ENCODE measurements around the gene PITX2.

Gene PITX2

DNA sequence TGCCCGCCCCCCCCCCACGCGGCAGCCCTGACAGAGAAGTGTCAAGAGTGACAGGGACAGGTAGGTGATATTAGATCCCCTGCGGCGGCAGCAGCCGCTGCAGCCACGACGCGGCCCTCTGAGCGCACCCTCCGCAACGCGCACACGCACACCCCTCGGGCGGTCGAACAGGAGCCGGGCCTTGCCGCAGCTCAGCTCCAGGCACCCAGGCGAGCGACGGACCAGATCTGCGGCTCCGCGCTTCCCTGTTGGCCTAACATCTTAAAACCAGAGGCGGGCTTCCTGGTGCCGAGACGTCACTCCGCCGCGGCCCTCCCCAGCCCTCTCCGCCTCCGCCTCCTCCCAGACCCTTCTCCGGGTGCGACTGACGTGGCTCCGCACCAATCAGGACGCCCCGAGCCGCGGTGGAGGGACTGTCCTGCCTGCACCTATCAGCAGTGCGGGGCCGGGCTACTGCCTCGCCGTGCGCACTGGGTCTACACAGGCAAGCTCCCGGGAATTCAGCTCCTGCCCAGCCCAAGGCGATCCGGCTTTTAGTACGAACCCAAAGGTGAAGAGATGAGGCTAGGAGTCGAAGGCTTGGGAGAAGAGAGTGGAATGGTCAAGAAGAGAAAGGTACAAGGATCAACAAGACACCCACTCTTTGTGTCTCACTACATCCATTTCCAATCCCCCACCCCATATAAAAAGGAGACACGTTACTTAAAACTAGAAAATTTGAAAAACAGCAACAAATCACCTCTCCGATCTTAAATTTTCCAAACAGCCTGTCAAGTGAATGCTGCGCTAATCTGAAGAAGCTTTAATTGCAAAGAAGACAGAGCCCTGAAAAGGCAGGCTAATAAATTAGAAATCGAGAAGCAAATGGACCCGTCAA lies at the start of gene PITX2:
PITX2 (minus strand) TSS at position 237 of the 877 bp plus-strand sequence. CDS start 617 bp downstream, outside the sequence.
- no peak for DNase-seq

DNA sequence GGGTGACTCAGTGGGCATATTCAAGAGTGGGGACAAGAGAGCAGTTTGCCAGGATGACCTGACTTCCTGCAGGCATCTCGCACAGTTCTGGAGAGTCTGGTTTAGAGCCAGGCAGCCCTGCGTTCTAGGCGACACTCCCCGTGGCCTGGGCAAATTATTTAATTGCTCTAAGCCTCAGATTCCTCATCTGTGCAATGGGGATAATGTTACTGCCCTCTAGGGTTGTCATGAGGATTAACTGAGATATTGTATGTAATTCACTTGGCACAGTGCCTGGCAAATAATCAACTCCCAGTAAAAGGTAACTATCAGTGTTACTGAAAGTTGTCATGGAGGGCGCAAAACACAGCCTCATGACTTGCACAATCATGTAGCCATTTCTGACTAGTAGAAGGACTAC lies 48.8 kb upstream of the PITX2 start:
- DNase-seq: no peak

DNA sequence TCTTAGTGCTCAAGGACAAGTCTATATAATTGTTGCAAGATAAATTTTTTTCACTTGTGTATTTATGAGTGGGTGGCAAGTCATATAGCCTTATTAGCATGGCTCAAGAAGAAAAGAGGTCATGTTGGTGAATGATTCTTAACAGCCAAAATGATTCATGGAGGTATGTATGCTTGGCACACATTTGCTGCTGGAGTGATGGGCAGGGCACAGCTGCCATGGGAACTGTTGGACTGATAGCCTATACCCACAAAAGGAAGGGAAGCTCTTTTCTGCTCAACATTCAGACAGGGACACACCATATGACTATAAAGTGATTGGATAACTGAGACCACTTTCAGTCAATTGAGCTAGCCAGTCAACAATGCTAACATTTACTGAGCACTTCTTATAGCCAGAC lies 46.8 kb upstream of the PITX2 start:
- no peak for DNase-seq

DNA sequence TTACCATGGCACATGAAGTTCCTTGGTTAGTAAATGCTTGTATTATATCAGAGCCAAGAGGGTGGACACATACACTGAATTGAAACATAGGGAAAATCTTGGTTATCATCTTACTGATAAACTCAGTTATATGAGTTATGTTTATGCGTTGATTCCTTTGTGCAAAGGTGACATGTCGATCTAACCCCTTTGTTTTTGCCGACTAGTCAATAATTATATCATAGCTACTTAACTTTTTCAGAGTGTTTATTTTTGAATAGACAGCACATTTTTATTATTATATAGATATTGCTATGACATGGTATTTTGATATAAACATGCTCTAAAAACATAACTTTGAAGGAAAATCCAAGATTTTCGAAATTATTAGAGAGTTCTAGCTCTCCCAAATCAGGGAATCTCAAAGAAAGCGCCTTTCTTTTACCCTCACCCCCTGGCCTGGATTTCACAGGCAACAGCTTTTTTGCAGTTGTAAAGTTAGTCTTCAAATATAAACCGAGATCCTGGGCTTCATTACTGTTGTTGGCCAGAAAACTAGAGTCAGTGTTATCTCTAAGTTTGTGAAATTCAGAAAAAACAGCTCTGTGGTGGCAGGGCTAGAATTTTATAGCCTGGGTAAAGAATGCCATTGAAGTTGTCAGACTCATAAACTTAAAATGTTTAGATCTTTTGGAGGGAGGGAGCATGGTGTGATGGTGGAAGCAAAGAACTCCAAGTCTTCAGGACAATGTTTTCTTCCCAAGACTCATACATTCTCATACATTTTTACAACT lies 45.8 kb upstream of the PITX2 start:
- DNase-seq: no peak

DNA sequence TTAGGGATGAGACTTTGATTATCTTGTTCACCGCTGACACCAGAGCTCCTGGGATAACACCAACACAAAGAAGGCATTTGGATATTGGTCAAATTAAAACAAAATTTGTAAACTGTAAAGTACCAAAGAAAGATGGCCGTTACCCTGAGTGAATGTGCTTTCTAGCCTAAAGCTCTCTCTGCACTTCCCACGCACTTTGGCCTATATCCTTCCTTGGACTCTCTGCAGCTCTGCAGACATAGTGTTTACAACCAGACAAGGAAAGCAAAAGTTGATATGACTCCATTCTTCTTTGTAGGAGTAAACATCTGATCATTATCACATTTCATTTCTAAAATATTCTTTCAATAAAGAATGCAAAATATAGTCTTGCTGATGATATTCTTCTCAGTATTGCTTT lies 44.8 kb upstream of the PITX2 start:
- no peak for DNase-seq

DNA sequence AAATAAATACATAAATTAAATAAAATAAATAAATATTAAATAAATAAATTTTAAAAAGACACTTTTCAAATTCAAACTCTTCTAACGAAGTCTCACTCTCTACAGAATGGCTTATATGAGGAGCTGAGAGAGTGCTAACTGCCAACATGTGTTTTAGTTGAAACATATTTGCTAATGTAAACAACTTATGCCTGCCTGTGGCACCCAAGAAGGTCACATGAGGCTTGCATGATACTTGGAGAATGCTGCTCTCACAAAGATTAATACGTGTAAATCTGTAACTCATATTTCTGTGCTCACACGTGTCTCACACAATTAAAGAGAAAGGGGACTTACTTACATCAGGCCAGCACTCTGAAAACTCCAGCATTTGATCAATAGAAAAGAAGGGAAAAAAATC lies 43.2 kb upstream of the PITX2 start:
- DNase-seq: no peak

DNA sequence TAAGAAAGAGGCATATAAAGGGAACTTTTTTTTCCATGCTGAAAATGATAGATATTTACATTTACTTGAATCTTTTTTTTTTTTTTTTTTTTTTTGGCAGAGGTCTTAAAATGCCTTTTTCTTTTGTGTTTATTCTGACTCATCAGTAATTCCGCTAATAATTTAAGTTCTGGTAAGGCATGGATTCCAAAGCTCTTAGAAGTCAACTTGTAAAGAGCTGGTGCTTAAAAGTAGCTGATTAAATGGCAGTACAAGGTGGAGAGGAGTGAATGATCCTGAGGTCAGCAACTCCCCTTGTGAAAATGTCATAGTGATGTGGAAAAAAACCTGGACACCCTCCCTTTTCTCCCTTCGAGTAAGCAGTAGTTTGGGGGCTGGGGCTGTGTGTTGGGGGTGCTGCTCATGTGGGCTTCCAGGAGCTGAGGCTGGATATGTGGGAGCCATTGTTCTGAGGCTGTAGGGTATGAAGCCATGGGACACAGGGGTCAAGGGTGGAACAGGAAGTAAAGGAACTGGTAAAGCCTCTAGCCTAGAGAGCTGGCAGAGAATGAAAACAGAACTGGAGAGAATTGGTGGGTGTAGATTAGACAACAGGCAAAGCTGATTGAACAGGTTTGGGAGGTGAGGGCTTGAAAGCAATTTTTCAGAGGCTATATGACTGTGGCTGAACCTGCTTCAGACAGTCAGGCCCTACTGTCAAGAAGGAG lies 41.0 kb upstream of the PITX2 start:
- no peak for DNase-seq

DNA sequence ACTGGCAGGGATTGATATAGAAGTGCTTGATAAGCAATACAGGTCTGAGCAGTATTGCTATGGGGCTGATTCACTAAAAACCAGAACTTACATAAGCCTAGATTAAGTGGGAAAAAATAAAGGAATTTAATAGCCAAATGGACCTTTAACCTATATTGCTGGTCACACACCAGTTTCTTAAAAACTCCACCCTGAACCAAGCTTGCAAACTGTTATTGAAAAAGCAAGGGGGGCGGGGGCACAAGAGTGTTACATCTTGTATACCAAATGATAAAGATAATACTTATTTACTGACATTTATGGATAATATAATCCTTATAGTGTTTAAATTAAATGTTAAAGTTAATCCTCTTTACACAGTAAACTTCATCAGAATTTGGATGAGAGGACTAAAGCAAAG lies 40.3 kb upstream of the PITX2 start:
- no peak for DNase-seq

DNA sequence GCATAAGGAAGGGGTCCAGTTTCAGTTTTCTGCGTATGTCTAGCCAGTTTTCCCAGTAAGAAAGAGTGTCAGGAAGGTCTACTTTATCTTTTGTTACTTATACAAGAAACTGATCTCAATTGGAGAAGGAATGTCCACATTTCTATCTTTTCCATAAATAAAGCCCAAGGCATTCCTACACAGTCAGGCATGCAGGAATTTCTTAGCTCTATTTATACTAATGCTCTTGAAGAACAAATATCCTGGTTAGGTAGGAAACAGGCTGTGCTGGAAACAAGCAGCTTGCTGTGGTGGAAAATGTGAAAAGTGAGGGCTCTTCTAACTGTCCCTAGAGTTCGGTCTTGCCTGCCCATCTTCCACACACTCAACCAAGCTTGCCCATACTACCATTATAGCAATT lies 37.9 kb upstream of the PITX2 start:
- DNase-seq: no peak

DNA sequence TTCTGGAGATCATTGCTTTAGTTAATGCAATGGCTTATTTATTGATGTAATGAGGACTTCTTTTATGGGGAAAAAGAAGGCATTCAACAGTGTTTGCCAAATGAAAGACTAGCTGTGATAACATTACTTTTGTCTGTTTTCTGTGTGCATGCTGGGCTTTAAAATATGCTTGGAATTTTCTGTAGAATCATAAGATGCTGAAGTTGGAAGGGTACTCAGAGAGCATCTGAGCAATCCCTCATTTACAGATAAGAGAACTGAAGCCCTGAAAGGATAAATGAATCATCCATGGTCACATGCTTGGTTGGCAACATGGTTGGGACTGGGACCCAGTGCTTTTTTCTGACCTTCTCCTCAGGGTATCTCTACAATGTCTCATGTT lies 31.4 kb upstream of the PITX2 start:
- DNase-seq: no peak

DNA sequence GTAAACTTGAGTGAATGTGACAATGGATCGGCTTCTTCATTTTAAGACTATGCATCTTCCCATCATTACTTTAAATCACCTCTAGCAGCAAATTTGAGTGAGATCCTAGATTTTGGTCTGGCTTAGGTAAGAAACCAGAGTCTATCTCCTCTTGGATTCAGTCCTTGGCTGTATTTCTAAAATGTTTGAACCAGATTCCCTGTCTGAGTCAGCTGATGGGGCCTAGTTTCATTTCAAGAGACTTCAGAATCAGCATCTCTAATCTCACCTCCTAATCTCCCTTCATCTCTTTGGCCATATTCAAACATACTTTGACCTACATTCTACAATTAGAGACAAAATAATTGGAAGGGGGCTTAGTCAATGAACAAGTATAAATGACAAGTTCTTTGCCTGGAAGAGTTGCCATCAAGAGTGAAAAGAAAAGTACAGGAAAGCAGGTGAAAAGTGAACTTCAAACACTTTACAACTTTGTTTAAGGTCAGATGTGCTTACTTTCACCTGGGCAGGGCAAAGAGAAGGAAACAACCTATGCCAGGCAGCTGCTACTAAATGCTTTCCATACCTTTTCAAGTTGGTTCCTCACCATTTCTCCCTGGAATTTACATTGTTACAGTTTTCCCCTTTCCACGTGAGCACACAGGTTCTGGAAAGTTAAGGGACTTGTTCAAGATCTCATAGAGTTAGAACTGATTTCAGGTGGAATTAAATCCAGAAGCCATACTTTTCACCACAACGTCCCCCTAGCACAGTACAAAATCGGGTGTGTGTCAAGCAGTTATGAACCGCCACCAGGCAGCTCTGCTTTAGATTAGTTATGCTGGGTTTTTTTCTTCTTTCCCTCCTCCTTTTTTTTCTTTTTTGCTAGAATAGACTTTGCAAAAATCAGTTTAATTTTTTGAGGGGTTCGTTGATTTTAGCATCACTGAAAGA lies 30.7 kb upstream of the PITX2 start:
- DNase-seq: no peak

DNA sequence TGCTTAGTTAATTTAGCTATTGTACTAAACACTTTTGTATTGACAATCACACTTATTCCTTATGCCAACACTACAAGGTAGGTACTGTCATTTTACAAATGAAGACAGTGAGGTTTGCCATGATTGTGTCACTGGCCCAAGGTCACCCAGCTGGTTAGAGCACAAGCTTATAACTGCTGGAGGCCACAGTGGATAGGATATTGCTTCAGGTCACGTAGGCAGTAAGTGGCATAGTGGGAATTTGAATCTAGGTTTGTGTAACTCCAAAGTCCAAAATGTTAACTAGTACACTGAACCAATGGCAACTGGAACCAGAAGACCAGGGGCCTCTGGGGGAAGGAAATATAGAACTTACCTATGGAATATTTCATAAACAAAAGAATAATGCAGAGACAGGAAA lies 21.1 kb upstream of the PITX2 start:
- DNase-seq: no peak

DNA sequence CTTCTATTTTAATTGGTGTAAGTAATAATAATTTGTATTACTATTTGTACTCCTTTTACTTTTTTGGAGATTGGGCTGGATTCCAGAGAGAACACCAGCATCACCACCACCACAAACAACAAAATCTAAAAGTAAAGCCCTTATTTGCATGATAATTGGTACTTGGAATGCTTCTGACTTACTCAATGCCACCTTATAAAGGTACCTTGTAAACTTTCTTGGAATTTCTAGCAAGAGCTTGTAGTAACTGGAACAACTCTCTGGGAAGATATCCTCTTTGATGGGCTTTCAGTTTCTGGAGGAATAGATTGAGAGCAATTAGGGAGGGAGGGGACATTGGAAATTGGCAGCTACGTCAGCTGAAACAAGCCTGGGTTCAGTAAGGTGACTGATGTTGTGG lies 20.2 kb upstream of the PITX2 start:
- DNase-seq: no peak

DNA sequence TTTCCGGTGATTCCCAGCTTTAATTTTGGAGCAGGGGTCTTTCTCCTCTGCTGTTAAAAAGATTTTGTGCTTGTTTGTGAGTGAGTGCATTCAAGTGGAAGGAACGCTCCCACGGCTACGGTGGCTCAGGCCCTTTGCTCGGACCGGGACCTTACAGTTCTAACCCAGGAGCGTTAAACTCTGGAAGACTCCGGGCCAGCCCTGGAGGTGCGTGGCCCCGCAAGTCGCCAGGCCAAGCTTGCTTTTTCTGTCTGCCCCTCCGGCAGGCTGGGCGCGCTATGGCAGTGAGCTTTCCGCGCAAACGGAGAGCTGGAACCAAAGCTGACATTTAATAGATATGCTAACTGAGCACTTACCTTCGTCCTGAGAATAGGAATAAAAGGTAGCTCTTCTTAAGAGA lies 18.3 kb upstream of the PITX2 start:
- no peak for DNase-seq

DNA sequence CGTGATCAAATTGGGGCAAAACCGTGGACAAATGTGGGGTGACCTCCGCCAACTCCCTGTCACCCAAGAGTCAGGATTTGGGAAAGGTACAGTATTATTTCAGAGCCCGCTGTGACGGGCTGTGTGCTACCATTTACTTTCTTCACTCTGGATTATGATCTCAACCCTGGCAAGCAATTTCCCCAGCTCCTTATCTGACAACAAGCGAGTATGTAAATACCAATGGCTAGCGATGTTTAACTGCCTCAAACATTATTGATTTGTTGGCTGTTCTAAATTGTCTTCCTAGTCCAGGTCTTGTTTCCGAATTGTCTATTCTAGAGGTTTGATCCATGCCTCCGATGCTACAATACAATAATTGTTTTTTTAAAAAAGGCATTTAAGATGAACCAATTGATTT lies 17.7 kb upstream of the PITX2 start:
- DNase-seq: no peak

DNA sequence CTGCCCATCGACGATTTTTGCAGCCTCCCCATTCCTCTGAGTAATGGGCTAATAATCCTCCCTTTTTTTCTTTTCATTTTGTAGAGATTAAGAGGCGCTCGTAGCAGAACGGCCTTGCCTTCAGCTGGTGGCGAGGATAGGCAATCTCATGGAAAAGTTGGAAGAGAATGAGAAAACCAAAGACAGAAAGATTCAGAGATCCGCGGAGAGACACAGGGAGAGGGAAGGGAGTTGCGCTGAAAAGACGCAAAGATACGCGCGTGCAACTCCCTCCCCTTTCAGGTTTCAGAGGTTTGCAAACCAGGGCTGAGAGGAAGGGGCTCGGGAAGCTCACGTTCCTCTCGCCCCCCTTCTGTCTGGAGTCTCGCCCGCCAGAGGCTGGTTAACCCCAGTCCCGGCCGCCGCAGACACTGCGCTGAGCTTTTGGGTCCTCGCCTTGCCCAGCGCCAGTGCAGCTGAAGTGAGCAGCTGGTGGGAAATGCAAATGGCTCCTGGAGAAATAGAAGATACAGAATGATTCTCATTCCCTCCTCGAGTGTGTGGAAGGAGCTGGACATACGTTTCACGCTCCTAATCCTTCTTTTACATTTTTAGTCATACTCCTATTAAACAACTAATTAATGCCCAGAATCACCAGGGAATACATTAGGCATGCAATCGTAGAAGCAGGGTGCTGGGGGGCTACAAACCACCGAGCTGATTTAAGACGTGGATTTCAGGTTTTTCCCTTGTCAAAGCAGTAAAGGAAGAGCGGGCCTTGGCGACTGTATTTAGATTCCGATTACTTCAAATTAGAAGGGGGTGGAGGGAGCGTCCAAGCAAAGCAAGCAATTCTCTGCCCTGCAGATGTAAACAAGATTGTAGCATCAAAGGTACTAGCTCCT lies 16.6 kb upstream of the PITX2 start:
- DNase-seq: no peak

DNA sequence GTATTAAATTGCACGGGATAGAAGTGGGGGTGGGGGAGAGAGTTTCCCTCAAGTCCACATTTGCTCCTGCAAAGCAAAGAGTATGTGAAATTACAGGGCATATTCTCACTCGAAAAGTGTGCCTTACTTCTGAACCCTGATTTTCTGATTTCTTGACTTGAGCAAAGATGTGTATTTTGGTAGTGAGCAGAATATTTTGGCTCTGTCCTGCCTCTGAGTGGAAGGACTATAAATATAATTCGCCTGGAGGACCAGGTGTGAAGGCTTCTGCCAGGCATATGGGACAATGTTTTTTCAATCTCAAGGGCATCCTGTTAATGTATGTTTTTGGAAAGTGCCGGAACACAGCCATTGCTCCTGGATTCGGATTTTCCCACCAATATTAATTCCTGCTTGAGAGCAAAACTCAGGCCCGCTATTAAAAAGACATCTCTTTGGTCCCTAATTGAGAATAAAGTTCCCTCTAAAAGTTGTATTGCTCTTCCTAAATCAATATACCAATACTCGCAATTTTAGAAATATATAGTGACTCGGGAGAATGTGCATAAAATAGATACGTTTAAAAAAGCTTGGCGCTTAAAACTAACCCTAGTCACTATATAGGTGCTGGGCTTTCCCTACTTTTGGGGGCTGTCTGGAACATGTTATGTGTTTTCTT lies 15.3 kb upstream of the PITX2 start:
- no peak for DNase-seq

DNA sequence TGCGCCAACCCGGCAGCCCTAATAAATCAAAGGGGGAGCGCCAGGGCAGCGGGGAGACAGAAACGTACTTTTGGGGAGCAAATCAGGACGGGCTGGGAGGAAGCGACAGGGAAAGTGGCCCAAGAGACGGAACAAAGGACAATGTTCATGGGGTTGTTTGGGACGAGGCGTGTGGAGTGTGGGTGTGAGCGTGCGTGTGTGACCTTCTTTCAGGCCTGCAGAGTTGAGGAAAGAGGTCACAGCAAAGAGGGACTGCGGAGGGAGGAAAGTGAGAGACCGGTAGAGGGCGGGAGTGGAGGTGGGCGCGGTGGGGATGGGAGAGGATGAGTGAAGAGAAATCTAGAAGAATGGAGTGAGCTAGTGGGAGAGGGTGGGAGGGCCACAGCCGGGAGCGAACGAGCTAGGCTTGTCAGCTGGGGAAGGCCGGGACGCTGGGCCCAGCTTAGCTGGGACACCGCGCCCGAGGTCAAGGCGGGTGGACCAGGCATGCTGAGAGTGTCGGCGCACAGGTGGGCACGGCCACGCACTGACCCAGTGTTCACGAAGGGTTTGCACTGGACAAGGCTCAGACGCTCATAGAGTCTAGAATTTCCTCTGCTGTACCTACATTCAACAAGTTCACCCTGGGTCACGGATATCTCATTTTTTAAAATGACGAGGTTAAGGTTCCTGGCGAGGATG lies 14.7 kb upstream of the PITX2 start:
- no peak for DNase-seq

DNA sequence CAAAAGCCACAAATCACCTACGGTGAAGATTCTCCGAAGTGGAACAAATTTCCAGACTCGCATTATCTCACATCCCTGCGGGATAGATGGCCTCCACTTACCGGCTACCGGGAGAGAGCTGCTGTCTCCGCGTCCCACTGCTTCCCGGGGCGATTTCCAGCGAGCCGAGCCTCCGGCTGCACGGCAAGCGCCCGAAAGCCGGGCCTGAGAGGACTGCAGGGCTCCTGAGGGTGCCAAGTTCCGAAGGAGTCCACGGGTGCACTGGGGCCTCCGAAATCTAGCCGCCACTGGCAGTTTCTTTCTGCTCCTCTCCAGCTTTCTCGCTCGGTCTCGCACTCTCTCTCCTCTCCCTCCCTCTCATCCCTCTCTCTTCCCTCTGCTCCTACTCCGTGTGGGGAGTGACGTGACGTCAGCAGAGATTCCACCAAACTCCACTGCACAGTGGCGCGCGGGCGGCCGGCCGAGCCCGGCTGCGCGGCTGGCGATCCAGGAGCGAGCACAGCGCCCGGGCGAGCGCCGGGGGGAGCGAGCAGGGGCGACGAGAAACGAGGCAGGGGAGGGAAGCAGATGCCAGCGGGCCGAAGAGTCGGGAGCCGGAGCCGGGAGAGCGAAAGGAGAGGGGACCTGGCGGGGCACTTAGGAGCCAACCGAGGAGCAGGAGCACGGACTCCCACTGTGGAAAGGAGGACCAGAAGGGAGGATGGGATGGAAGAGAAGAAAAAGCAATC lies 14.0 kb upstream of the PITX2 start:
- no peak for DNase-seq
